Endothelial cell of umbilical vein (primary cell): Measurements from ENCODE around the gene HES7.

Source experiments
- POLR2AphosphoS5 ChIP-seq: IDR thresholded peaks from 2 replicates; pipeline ENCODE4 v1.6.1; 2012; ENCODE audit warnings: low read depth, mild to moderate bottlenecking, control low read depth, low read length, moderate library complexity; ENCODE audit not compliant: insufficient read depth
- TF ChIP-seq, protein P1 (sequence below), 2 donors: IDR thresholded peaks; 1 replicate in 1 of 2; 2 replicates in 1 of 2; pipeline ENCODE4 v1.5.1; 2011; ENCODE audit warnings: low read length in 2 of 2, mild to moderate bottlenecking in 2 of 2, moderate library complexity in 2 of 2, control low read depth in 1 of 2, inconsistent platforms in 1 of 2, low read depth in 1 of 2; ENCODE audit not compliant: insufficient read depth in 1 of 2; ENCODE audit errors: extremely low read depth in 1 of 2

DNA sequence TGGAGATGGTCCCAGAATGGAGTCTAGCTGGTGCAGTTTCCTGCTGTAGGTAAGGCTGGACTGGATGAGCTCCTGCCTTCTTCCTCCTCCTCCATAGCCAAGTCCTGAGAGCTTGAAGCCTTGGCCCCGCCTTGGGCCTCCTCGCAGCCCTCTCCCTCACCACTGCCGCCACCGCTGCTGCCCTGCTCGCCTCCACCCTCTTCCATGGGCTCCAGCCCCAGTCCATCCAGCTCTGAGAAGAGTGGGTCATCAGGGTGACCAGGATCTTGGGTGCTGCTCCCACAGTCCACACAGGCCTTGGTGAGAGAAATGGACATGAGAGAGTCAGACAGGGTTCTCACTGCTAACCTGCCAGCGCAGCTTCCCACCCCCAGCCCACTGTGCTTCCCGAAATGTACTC is 17.1 kb upstream of the HES7 start:
- TF ChIP-seq, protein P1, sequence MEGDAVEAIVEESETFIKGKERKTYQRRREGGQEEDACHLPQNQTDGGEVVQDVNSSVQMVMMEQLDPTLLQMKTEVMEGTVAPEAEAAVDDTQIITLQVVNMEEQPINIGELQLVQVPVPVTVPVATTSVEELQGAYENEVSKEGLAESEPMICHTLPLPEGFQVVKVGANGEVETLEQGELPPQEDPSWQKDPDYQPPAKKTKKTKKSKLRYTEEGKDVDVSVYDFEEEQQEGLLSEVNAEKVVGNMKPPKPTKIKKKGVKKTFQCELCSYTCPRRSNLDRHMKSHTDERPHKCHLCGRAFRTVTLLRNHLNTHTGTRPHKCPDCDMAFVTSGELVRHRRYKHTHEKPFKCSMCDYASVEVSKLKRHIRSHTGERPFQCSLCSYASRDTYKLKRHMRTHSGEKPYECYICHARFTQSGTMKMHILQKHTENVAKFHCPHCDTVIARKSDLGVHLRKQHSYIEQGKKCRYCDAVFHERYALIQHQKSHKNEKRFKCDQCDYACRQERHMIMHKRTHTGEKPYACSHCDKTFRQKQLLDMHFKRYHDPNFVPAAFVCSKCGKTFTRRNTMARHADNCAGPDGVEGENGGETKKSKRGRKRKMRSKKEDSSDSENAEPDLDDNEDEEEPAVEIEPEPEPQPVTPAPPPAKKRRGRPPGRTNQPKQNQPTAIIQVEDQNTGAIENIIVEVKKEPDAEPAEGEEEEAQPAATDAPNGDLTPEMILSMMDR (IDR thresholded peaks at IDR 0.05; ENCODE audit: extremely low read depth in 1 of 2, insufficient read depth in 1 of 2, low read depth in 1 of 2, low read length in 2 of 2): no peak
- TF ChIP-seq POLR2AphosphoS5: no peak
